ENCODE data around the gene MTMR3. TPM values are rescaled to one million over a fixed set of nuclear protein-coding genes. Genes with fewer than 3 reads are reported as not detected.

MTMR3 gene
- total and polyA plus RNA-seq, 11 donors = 9.6 to 44.8 (median 34.6) TPM

DNA sequence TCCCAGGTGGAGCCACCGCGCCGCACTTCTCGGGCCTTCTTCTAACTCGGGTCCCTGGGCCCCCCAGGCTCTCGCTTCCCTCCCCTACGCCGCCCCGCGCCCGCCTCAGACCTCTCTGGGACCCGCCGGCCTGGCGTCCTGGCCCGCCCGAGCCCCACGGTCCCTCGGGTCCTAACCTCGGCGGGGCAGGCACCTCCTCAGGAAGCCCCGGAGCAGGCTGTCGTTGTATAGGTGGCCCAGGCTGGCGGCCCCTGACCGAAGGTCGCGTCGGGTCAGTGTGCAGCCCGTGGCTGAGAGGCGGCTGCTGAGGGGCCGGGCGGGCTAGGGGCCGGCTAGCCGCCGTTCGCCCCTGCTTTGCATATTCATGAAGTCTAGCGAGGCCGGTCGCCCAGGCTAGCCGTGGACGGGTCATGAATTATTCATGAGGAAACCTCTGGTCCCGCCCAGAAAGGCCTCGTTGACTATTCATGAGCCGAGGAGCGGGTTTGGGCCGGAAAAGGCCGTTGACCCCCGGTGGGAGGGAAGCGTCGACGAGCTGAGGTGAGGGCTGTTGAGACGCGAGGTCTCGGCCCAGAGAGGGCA lies 197.1 kb downstream of the MTMR3 start, which contains the start of gene HORMAD2:
Gene HORMAD2 (plus strand): TSS at position 513 of the 582 bp plus-strand sequence. CDS start 13,489 bp downstream, outside the sequence.
- H3K27ac ChIP-seq = no peak within 1 kb of the TSS
- H3K27me3 ChIP-seq = peaks cover 4 to 44% (median 11%) of the 10 kb centered on the region in 9 donors
- WGBS, 4 donors = 18 to 25% (median 22%) methylated on average over 50 to 53 of the region's 53 CpGs
- peak within 1 kb of the TSS in 10 of 12 donors; percentile 5 to 42 (median 24) for H3K4me3 ChIP-seq
- no peak for TF ChIP-seq POLR2A (IDR thresholded peaks at IDR 0.05)
- TF ChIP-seq, protein P1, sequence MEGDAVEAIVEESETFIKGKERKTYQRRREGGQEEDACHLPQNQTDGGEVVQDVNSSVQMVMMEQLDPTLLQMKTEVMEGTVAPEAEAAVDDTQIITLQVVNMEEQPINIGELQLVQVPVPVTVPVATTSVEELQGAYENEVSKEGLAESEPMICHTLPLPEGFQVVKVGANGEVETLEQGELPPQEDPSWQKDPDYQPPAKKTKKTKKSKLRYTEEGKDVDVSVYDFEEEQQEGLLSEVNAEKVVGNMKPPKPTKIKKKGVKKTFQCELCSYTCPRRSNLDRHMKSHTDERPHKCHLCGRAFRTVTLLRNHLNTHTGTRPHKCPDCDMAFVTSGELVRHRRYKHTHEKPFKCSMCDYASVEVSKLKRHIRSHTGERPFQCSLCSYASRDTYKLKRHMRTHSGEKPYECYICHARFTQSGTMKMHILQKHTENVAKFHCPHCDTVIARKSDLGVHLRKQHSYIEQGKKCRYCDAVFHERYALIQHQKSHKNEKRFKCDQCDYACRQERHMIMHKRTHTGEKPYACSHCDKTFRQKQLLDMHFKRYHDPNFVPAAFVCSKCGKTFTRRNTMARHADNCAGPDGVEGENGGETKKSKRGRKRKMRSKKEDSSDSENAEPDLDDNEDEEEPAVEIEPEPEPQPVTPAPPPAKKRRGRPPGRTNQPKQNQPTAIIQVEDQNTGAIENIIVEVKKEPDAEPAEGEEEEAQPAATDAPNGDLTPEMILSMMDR (IDR thresholded peaks at IDR 0.05) = no peak
- H3K9me3 ChIP-seq = peaks cover 0 to 7% (median 0%) of the 10 kb centered on the region in 12 donors
- intact Hi-C loops (cut with DNase I) = loop anchor here in 5 of 10 donors (5.0 to 10.0 kb wide), 4 partner anchors 375 to 448 kb away; no protein-coding TSS in a partner anchor
- peaks cover 0 to 8% (median 0%) of the 10 kb centered on the region in 12 donors for H3K4me1 ChIP-seq
- H3K36me3 ChIP-seq = no peaks in the 10 kb centered on the region
- DNase-seq (no peak), ATAC-seq (no peak)

Small RNA genes lying within 50 kb of the gene (microRNA-seq; reads per million reads assigned to microRNA genes)
- gene MIR6818 = 0 to 0.77 (median 0.31) reads per million in 4 donors

Other genes with a start within 250 kb of the MTMR3 start
- gene CABP7, start 163.2 kb upstream of the MTMR3 start, total RNA-seq = not detected
- under 1 TPM; 0.03 to 0.11 TPM for gene CABP7, start 163.2 kb upstream of the MTMR3 start, polyA plus RNA-seq
- 10 to 100 TPM; 19.4 to 28.9 (median 20.9) TPM for gene ZMAT5, start 116.2 kb upstream of the MTMR3 start, total RNA-seq
- 10 to 100 TPM; 30.1 to 37.2 TPM for gene ZMAT5, start 116.2 kb upstream of the MTMR3 start, polyA plus RNA-seq
- gene UQCR10, start 115.8 kb upstream of the MTMR3 start, total RNA-seq = 100 to 1,000 TPM; 244 to 396 (median 299) TPM
- 1,000 to 10,000 TPM in 1 of 2 donors, 100 to 1,000 TPM in 1; 355 to 1,063 TPM for gene UQCR10, start 115.8 kb upstream of the MTMR3 start, polyA plus RNA-seq
- gene ASCC2, start 44.9 kb upstream of the MTMR3 start, total RNA-seq = 10 to 100 TPM; 23.6 to 53.2 (median 30.4) TPM
- 10 to 100 TPM; 41.8 to 77.1 TPM for gene ASCC2, start 44.9 kb upstream of the MTMR3 start, polyA plus RNA-seq
- gene HORMAD2, start 197.3 kb downstream of the MTMR3 start, total RNA-seq = not detected
- gene HORMAD2, start 197.3 kb downstream of the MTMR3 start, polyA plus RNA-seq = not detected